Testis (tissue), 2 donors: ENCODE results near the gene NOM1.

ENCODE experiments used
- CTCF ChIP-seq, 3 experiments: fragments of 450-650 bp in 2 of 3; fragments of 200-600 bp in 1 of 3; sonication (generic) in 1 of 3; IDR thresholded peaks; one replicate each; pipeline ENCODE4 v1.5.1; 2016 to 2019; ENCODE audit warnings: antibody characterized with exemption in 3 of 3, mild to moderate bottlenecking in 2 of 3, moderate library complexity in 1 of 3
- POLR2A ChIP-seq: fragments of 450-650 bp; IDR thresholded peaks from one replicate; pipeline ENCODE4 v1.6.1; 2017; ENCODE audit warnings: antibody characterized with exemption, mild to moderate bottlenecking, moderate library complexity

GRCh38 chr7:157011333-157012112 lies 62.0 kb downstream of the NOM1 start:
- TF ChIP-seq CTCF (IDR thresholded peaks at IDR 0.05): no peak
- TF ChIP-seq POLR2A: no peak
